ENCODE data around the gene CD27.
"Not testable (repeated sequence)": the region's sequence is repeated elsewhere in the genome, so short reads cannot be mapped to it uniquely, and the experiment has no call there.

- TF ChIP-seq CTCF (IDR thresholded peaks at IDR 0.05); EZH2 (IDR thresholded peaks at IDR 0.05; ENCODE audit: borderline replicate concordance, insufficient read depth, low read depth, low read length, poor library complexity, severe bottlenecking): not testable (repeated sequence)
Observed at GRCh38 chr12:6466751-6467150, 22.0 kb downstream of the CD27 start.

Measured in B cell (primary cell).